Endothelial cell of umbilical vein (primary cell): ENCODE data around the gene FAHD1. TPM values are rescaled to one million over a fixed set of nuclear protein-coding genes. Genes with fewer than 3 reads are reported as not detected.

Source experiments
- BruUV-seq: library from RNA; stranded (reverse); fragments of 400-500 nt; replicated peaks from 2 replicates; lab custom pipeline; 2021; lab: Mats Ljungman, UMichigan
- CTCF ChIA-PET: fragments of 300-600, 350-600 bp; sonication (Branson Sonifier 250); formaldehyde crosslinking; loops from one replicate; lab custom pipeline; 2021; ENCODE audit warnings: antibody characterized with exemption, inconsistent platforms; lab: Charles Lee
- POLR2A ChIA-PET: fragments of 300-600, 350-600 bp; sonication (Branson Sonifier 250); formaldehyde crosslinking; loops from one replicate; lab custom pipeline; 2021; ENCODE audit warnings: antibody characterized with exemption, inconsistent platforms; lab: Charles Lee
- DNase-seq: peaks from one replicate; pipeline ENCODE4 v3.0.0-alpha.2; 2011; ENCODE audit warnings: low read depth, low spot score
- FAIRE-seq: peaks from 2 replicates; lab custom pipeline; 2011; peaks lifted over from hg19 to GRCh38; lab: Jason Lieb, UNC
- H2AFZ ChIP-seq: 2 replicates; pipeline ENCODE4 v1.6.0; 2012; ENCODE audit warnings: low read depth, low read length, control low read depth, inconsistent platforms
- H3K27ac ChIP-seq: 2 replicates; pipeline ENCODE4 v1.5.1; 2011; ENCODE audit warnings: low read depth, mild to moderate bottlenecking, control low read depth, low read length, moderate library complexity; ENCODE audit not compliant: insufficient read depth
- H3K27me3 ChIP-seq, 2 experiments: 2 replicates each; pipeline versions ENCODE4 v1.6.0 to v1.6.1; 2011; ENCODE audit warnings: low read length in 2 of 2, mixed read lengths in 1 of 2; ENCODE audit not compliant: control insufficient read depth in 2 of 2, insufficient read depth in 2 of 2
- H3K36me3 ChIP-seq, 2 experiments: 2 replicates in 1 of 2; 3 replicates in 1 of 2; pipeline ENCODE4 v1.5.1; 2011; ENCODE audit warnings: low read length in 2 of 2, mild to moderate bottlenecking in 1 of 2, moderate library complexity in 1 of 2; ENCODE audit not compliant: control insufficient read depth in 2 of 2, insufficient read depth in 2 of 2; ENCODE audit errors: extremely low read depth in 1 of 2
- H3K4me1 ChIP-seq: 3 replicates; pipeline ENCODE4 v1.5.1; 2011; ENCODE audit warnings: mild to moderate bottlenecking, low read length; ENCODE audit not compliant: control insufficient read depth, insufficient read depth; ENCODE audit errors: extremely low read depth
- H3K4me2 ChIP-seq: 2 replicates; pipeline ENCODE4 v1.6.1; 2011; ENCODE audit warnings: low read length, control low read depth, mixed read lengths; ENCODE audit not compliant: insufficient read depth
- H3K4me3 ChIP-seq, 3 experiments: fragments of 200-600 bp in 1 of 3; sonication (generic), shearing (Covaris generic) in 1 of 3; replicated peaks in 1 of 3; 2 replicates each; pipeline ENCODE4 v1.5.1; 2011 to 2016; ENCODE audit warnings: control low read depth in 3 of 3, low read length in 3 of 3, mild to moderate bottlenecking in 2 of 3, inconsistent platforms in 1 of 3, low read depth in 1 of 3, moderate library complexity in 1 of 3; ENCODE audit not compliant: insufficient read depth in 1 of 3
- H3K79me2 ChIP-seq: 2 replicates; pipeline ENCODE4 v1.6.0; 2012; ENCODE audit warnings: low read length, inconsistent platforms; ENCODE audit not compliant: control insufficient read depth, insufficient read depth
- H3K9ac ChIP-seq: replicated peaks from 2 replicates; pipeline ENCODE3; 2011; ENCODE audit warnings: low read length, control low read depth; ENCODE audit not compliant: insufficient read depth; ENCODE audit errors: extremely low read depth
- H3K9me1 ChIP-seq: replicated peaks from 3 replicates; pipeline ENCODE4 v1.6.0; 2011; ENCODE audit warnings: mild to moderate bottlenecking, low read length; ENCODE audit not compliant: control insufficient read depth, insufficient read depth; ENCODE audit errors: extremely low read depth
- H3K9me3 ChIP-seq: replicated peaks from 2 replicates; pipeline ENCODE4 v1.5.1; 2012; ENCODE audit warnings: low read length, inconsistent platforms; ENCODE audit not compliant: control insufficient read depth, insufficient read depth
- H4K20me1 ChIP-seq: replicated peaks from 2 replicates; pipeline ENCODE3; 2011; ENCODE audit warnings: mild to moderate bottlenecking, low read length; ENCODE audit not compliant: control insufficient read depth, insufficient read depth; ENCODE audit errors: extremely low read depth
- EZH2 ChIP-seq: IDR thresholded peaks from 2 replicates; pipeline ENCODE4 v1.6.1; 2012; ENCODE audit warnings: borderline replicate concordance, low read depth, mild to moderate bottlenecking, moderate library complexity, low read length, inconsistent platforms; ENCODE audit not compliant: severe bottlenecking
- FOS ChIP-seq: IDR thresholded peaks from 2 replicates; pipeline ENCODE4 v1.6.1; 2011; ENCODE audit warnings: mild to moderate bottlenecking, low read length, moderate library complexity, borderline replicate concordance; ENCODE audit not compliant: insufficient read depth
- GATA2 ChIP-seq: IDR thresholded peaks from 2 replicates; pipeline ENCODE4 v1.7.0; 2011; ENCODE audit warnings: low read depth, mild to moderate bottlenecking, moderate library complexity, mixed read lengths, low read length; ENCODE audit not compliant: insufficient read length, insufficient read depth
- JUN ChIP-seq: IDR thresholded peaks from 2 replicates; pipeline ENCODE4 v1.6.1; 2011; ENCODE audit warnings: borderline replicate concordance, low read depth; ENCODE audit not compliant: insufficient read length, insufficient read depth
- MAX ChIP-seq: IDR thresholded peaks from 2 replicates; pipeline ENCODE4 v1.6.1; 2011; ENCODE audit not compliant: insufficient read depth, insufficient read length
- MYC ChIP-seq: IDR thresholded peaks from one replicate; pipeline ENCODE4 v1.6.1; 2011; ENCODE audit warnings: mild to moderate bottlenecking, low read depth, low read length
- POLR2A ChIP-seq: IDR thresholded peaks from 2 replicates; pipeline ENCODE4 v1.6.1; 2012; ENCODE audit warnings: low read depth, mild to moderate bottlenecking, control low read depth, low read length
- POLR2AphosphoS5 ChIP-seq: IDR thresholded peaks from 2 replicates; pipeline ENCODE4 v1.6.1; 2012; ENCODE audit warnings: low read depth, mild to moderate bottlenecking, control low read depth, low read length, moderate library complexity; ENCODE audit not compliant: insufficient read depth
- dilution Hi-C: fragments of 300-500 bp; cut with MboI; formaldehyde crosslinking; loops from one replicate; pipeline ENCODE4 v1.15.0; 2019; ENCODE audit warnings: low sequenced_read_pairs; ENCODE audit not compliant: extremely low pct_ligation_motif_present
- intact Hi-C: fragments of 100-400 bp; cut with micrococcal nuclease; formaldehyde crosslinking; loops from one replicate; pipeline ENCODE4 v1.10.0; 2022
- polyA plus RNA-seq, 4 experiments: library from polyadenylated mRNA; depleted of rRNA in 3 of 4; stranded (reverse) in 3 of 4; unstranded in 1 of 4; fragments of >200 nt; gene quantifications; 2 replicates each; pipeline versions ENCODE4 v1.2.1 to v1.2.3, GENCODE V29; 2011 to 2012; ENCODE audit warnings: missing spikeins in 1 of 4
- total RNA-seq: library from RNA; stranded (reverse); gene quantifications from 2 replicates; pipeline ENCODE4 v1.2.3, GENCODE V29; 2021
- TF ChIP-seq, protein P1 (sequence below), 2 donors: IDR thresholded peaks; 1 replicate in 1 of 2; 2 replicates in 1 of 2; pipeline ENCODE4 v1.5.1; 2011; ENCODE audit warnings: low read length in 2 of 2, mild to moderate bottlenecking in 2 of 2, moderate library complexity in 2 of 2, control low read depth in 1 of 2, inconsistent platforms in 1 of 2, low read depth in 1 of 2; ENCODE audit not compliant: insufficient read depth in 1 of 2; ENCODE audit errors: extremely low read depth in 1 of 2

FAHD1 gene
- total and polyA plus RNA-seq, 2 donors (not counting 3 experiments of a cell fraction or from before 2014, with no cell fraction given): 44.8 to 69.2 TPM

GRCh38 chr16:1822801-1823200, 4.2 kb upstream of the FAHD1 start:
- intact Hi-C loops: no loop called here
- FAIRE-seq (no peak), DNase-seq (no peak)
- Histone ChIP-seq H3K9me3 (no peaks in the 10 kb centered on the region), H3K9ac (no peak overlapping the region), H3K27ac (no peak overlapping the region), H3K4me2 (no peak overlapping the region), H2AFZ (no peak overlapping the region), H3K4me1 (peaks cover 5% of the 10 kb centered on the region), H3K36me3 (peaks cover 0 to 23% of the 10 kb centered on the region in 2 experiments), H3K9me1 (no peaks in the 10 kb centered on the region), H4K20me1 (no peaks in the 10 kb centered on the region), H3K79me2 (peaks cover 8% of the 10 kb centered on the region), H3K27me3 (no peaks in the 10 kb centered on the region), H3K4me3 (no peak overlapping the region)
- dilution Hi-C loops: no loop called here
- CTCF ChIA-PET: interaction anchor here (2.2 kb wide), 1 partner anchor 49 kb away, joined by 16 read pairs; the partner anchor contains the start of genes EME2 and MRPS34
- TF ChIP-seq EZH2 (no peak), GATA2 (no peak), POLR2AphosphoS5 (no peak), MAX (no peak), FOS (no peak), JUN (no peak), MYC (no peak), POLR2A (no peak)
- TF ChIP-seq, protein P1, sequence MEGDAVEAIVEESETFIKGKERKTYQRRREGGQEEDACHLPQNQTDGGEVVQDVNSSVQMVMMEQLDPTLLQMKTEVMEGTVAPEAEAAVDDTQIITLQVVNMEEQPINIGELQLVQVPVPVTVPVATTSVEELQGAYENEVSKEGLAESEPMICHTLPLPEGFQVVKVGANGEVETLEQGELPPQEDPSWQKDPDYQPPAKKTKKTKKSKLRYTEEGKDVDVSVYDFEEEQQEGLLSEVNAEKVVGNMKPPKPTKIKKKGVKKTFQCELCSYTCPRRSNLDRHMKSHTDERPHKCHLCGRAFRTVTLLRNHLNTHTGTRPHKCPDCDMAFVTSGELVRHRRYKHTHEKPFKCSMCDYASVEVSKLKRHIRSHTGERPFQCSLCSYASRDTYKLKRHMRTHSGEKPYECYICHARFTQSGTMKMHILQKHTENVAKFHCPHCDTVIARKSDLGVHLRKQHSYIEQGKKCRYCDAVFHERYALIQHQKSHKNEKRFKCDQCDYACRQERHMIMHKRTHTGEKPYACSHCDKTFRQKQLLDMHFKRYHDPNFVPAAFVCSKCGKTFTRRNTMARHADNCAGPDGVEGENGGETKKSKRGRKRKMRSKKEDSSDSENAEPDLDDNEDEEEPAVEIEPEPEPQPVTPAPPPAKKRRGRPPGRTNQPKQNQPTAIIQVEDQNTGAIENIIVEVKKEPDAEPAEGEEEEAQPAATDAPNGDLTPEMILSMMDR (IDR thresholded peaks at IDR 0.05; ENCODE audit: extremely low read depth in 1 of 2, insufficient read depth in 1 of 2, low read depth in 1 of 2, low read length in 2 of 2): no peak
- POLR2A ChIA-PET: no interaction called here
- no TSS peak for BruUV-seq
